PFSK-1 (cell line): ENCODE results near the gene CERS6.

Source experiments
- FOXP2 ChIP-seq: optimal IDR thresholded peaks from 2 replicates; pipeline ENCODE3; 2011; ENCODE audit warnings: borderline replicate concordance, control low read depth, inconsistent platforms; ENCODE audit not compliant: insufficient read depth; ENCODE audit errors: extremely low read length, extremely low read depth
- POLR2AphosphoS5 ChIP-seq: IDR thresholded peaks from 2 replicates; pipeline ENCODE4 v1.6.1; 2012; ENCODE audit warnings: low read depth, mild to moderate bottlenecking, control low read depth, low read length, moderate library complexity
- SIN3A ChIP-seq: IDR thresholded peaks from 2 replicates; pipeline ENCODE4 v1.6.1; 2012; ENCODE audit warnings: mild to moderate bottlenecking, low read length, moderate library complexity, borderline replicate concordance; ENCODE audit not compliant: insufficient read depth
- TAF1 ChIP-seq: IDR thresholded peaks from 2 replicates; pipeline ENCODE4 v1.6.1; 2012; ENCODE audit warnings: low read length, control low read depth, borderline replicate concordance; ENCODE audit not compliant: insufficient read depth
- TF ChIP-seq, protein P1 (sequence below), 2 experiments: IDR thresholded peaks; 2 replicates each; pipeline versions ENCODE4 v1.6.1 to v1.8.0; 2011 to 2012; ENCODE audit warnings: low read depth in 2 of 2, low read length in 2 of 2, control low read depth in 1 of 2, inconsistent platforms in 1 of 2, mild to moderate bottlenecking in 1 of 2, moderate library complexity in 1 of 2; ENCODE audit not compliant: insufficient read depth in 1 of 2

DNA sequence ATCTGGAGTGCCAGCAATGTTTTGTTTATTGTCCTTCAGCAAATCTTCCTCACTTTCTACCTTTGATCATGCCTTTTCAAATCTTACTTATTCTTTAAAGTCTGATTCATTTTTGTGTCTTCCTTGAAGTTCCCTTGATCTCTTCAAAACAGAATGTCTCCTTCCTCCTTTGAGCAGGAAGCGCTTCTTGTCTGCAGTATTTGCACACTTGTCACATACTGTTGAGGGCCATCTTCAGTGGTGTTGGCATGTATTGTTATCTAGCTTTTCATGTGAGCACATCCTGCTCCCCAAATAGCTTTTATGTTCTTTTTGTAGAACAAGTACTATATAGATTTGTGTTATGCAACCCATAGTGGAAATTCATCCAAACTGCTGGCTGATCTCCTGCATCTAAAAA lies 5.9 kb upstream of the CERS6 start:
- no peak for TF ChIP-seq POLR2AphosphoS5
- no peak for TF ChIP-seq SIN3A
- no peak for TF ChIP-seq TAF1
- TF ChIP-seq, protein P1, sequence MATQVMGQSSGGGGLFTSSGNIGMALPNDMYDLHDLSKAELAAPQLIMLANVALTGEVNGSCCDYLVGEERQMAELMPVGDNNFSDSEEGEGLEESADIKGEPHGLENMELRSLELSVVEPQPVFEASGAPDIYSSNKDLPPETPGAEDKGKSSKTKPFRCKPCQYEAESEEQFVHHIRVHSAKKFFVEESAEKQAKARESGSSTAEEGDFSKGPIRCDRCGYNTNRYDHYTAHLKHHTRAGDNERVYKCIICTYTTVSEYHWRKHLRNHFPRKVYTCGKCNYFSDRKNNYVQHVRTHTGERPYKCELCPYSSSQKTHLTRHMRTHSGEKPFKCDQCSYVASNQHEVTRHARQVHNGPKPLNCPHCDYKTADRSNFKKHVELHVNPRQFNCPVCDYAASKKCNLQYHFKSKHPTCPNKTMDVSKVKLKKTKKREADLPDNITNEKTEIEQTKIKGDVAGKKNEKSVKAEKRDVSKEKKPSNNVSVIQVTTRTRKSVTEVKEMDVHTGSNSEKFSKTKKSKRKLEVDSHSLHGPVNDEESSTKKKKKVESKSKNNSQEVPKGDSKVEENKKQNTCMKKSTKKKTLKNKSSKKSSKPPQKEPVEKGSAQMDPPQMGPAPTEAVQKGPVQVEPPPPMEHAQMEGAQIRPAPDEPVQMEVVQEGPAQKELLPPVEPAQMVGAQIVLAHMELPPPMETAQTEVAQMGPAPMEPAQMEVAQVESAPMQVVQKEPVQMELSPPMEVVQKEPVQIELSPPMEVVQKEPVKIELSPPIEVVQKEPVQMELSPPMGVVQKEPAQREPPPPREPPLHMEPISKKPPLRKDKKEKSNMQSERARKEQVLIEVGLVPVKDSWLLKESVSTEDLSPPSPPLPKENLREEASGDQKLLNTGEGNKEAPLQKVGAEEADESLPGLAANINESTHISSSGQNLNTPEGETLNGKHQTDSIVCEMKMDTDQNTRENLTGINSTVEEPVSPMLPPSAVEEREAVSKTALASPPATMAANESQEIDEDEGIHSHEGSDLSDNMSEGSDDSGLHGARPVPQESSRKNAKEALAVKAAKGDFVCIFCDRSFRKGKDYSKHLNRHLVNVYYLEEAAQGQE (IDR thresholded peaks at IDR 0.05; ENCODE audit: insufficient read depth in 1 of 2, low read depth in 2 of 2, low read length in 2 of 2), result no peak
- no peak for TF ChIP-seq FOXP2
